HG02588 (cell line): Measurements from ENCODE around the gene GAK.

ENCODE experiments used
- ATAC-seq: cut with Tn5 transposase; IDR thresholded peaks from one replicate; pipeline ENCODE4 v1.9.1; 2021; ENCODE audit warnings: mild to moderate bottlenecking, moderate library complexity; ENCODE audit not compliant: unreplicated experiment

The GAK gene

GRCh38 chr4:892780-893179, 39.3 kb downstream of the GAK start:
- ATAC-seq = no peak

GRCh38 chr4:891747-892146, 40.4 kb downstream of the GAK start:
- no peak for ATAC-seq

GRCh38 chr4:890036-890695, 42.0 kb downstream of the GAK start:
- no peak for ATAC-seq

GRCh38 chr4:889516-889915, 42.6 kb downstream of the GAK start:
- no peak for ATAC-seq

GRCh38 chr4:888029-888428, 44.1 kb downstream of the GAK start:
- ATAC-seq = no peak

- ATAC-seq = no peak
Observed at GRCh38 chr4:887034-887763, 44.9 kb downstream of the GAK start.

- no peak for ATAC-seq
Observed at GRCh38 chr4:886244-886643, 45.9 kb downstream of the GAK start.

GRCh38 chr4:885353-885752, 46.8 kb downstream of the GAK start:
- no peak for ATAC-seq

GRCh38 chr4:884896-885295, 47.2 kb downstream of the GAK start:
- no peak for ATAC-seq

GRCh38 chr4:884259-884658, 47.9 kb downstream of the GAK start:
- no peak for ATAC-seq

GRCh38 chr4:883377-884095, 48.6 kb downstream of the GAK start:
- no peak for ATAC-seq

GRCh38 chr4:882646-883045, 49.5 kb downstream of the GAK start:
- ATAC-seq = no peak

GRCh38 chr4:881709-882108, 50.4 kb downstream of the GAK start:
- no peak for ATAC-seq

- ATAC-seq = no peak
Observed at GRCh38 chr4:880684-881405, 51.3 kb downstream of the GAK start.

GRCh38 chr4:879729-880077, 52.4 kb downstream of the GAK start:
- no peak for ATAC-seq

GRCh38 chr4:878796-879728, 53.1 kb downstream of the GAK start:
- ATAC-seq = no peak

GRCh38 chr4:877502-877901, 54.6 kb downstream of the GAK start:
- ATAC-seq = no peak

GRCh38 chr4:876780-877179, 55.3 kb downstream of the GAK start:
- ATAC-seq = no peak

- ATAC-seq = no peak
Observed at GRCh38 chr4:875818-876423, 56.2 kb downstream of the GAK start.
